HAP-1 (cell line): ENCODE results near the gene PIGP.

ENCODE experiments used
- DNase-seq, 2 experiments: peaks; one replicate each; pipeline ENCODE4 v3.0.0-alpha.2; 2016 to 2020; ENCODE audit warnings: low spot score in 2 of 2
- H3K27me3 ChIP-seq: fragments of 250-450 bp; sonication (Bioruptor Pico); 2 replicates; pipeline ENCODE4 v1.5.1; 2020; ENCODE audit warnings: low read depth, mild to moderate bottlenecking, moderate library complexity
- H3K36me3 ChIP-seq: fragments of 250-450 bp; sonication (Bioruptor Pico); replicated peaks from 2 replicates; pipeline ENCODE4 v1.5.1; 2020; ENCODE audit warnings: mild to moderate bottlenecking
- H3K4me1 ChIP-seq: fragments of 250-450 bp; sonication (Bioruptor Pico); 2 replicates; pipeline ENCODE4 v1.5.1; 2020; ENCODE audit warnings: mild to moderate bottlenecking
- H3K4me3 ChIP-seq: fragments of 250-450 bp; sonication (Bioruptor Pico); 2 replicates; pipeline ENCODE4 v1.5.1; 2020; ENCODE audit warnings: mild to moderate bottlenecking, moderate library complexity
- H3K9me3 ChIP-seq: fragments of 250-450 bp; sonication (Bioruptor Pico); 2 replicates; pipeline ENCODE4 v1.5.1; 2020; ENCODE audit warnings: mild to moderate bottlenecking, moderate library complexity
- in situ Hi-C: fragments of 300-500 bp; cut with MboI; formaldehyde crosslinking; loops from 3 replicates; pipeline ENCODE4 v1.14.3; 2020; ENCODE audit warnings: low sequenced_read_pairs, inconsistent platforms, mixed read lengths

Gene PIGP

DNA sequence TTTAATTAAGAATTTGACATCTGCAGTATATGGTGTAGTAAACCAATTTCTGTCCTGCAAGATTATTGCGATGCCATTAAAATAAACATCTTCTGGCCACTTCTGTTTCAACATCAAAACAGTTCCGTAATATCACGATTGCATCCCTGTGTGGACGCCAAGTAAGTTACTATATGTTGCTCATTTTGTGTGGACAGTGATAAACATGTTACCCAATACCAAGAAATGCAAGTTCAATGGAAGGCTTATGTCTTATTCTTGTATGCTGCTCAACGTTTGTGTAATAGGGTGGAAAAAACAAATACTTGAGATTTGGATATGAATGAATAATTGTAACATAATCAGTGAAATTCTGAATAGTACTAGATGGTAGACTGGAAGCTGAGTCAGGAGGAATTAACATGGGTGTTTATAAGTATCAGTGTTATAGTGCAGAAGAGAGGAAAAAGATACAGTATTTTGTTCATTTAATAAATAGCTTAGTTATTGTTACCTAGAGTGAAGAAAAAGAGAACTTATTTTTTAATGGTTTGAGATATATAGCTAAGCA is 15.4 kb upstream of the PIGP start:
- in situ Hi-C loops = no loop called here
- Histone ChIP-seq H3K9me3 (no peaks in the 10 kb centered on the region), H3K27me3 (no peaks in the 10 kb centered on the region), H3K4me1 (no peaks in the 10 kb centered on the region; the same call in 1 of the 2 replicates), H3K36me3 (peaks cover 7% of the 10 kb centered on the region), H3K4me3 (no peak overlapping the region)
- no peak for DNase-seq

DNA sequence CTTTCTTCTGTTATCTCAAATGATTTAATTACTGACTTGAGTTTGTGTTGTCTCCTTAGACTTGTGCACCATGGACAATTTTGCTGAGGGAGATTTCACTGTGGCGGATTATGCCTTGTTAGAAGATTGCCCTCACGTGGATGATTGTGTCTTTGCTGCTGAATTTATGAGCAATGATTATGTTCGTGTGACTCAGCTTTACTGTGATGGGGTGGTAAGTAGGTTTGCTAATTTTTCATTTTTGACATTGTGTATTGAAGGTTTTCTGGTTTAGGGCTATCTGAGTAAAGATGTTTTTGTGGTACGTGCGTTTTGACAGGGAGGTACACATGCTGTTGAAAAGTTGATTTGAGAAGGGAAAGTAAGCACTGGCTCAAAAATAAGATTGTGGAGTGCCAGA is 14.3 kb upstream of the PIGP start:
- no peak overlapping the region for H3K4me3 ChIP-seq
- peak; percentile 31 to 46 for DNase-seq
- in situ Hi-C loops = no loop called here

DNA sequence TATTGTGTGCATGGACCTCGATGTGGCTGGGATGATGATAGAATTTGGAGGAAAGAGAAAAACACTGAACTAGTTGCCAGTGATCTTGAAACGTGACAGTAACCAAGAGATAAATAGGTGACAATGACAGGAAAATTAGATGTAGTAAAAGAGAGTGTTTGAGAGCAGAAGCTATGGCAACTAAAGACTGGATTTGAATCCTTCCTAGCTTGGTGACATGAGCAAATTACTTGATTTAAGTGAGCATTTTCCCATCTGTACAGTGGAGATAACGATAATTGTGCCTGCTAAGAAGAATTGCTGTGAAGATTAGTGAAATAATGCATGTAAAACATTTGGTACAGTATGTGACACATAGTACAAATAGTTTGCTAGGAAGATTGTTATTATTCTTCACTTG is 12.9 kb upstream of the PIGP start:
- peaks cover 4% of the 10 kb centered on the region for H3K36me3 ChIP-seq

More for the DNA sequence above, 14.3 kb upstream of the PIGP start:
- Histone ChIP-seq H3K9me3 (no peaks in the 10 kb centered on the region), H3K4me1 (no peaks in the 10 kb centered on the region; the same call in 1 of the 2 replicates), H3K27me3 (no peaks in the 10 kb centered on the region), H3K36me3 (peaks cover 7% of the 10 kb centered on the region)

DNA sequence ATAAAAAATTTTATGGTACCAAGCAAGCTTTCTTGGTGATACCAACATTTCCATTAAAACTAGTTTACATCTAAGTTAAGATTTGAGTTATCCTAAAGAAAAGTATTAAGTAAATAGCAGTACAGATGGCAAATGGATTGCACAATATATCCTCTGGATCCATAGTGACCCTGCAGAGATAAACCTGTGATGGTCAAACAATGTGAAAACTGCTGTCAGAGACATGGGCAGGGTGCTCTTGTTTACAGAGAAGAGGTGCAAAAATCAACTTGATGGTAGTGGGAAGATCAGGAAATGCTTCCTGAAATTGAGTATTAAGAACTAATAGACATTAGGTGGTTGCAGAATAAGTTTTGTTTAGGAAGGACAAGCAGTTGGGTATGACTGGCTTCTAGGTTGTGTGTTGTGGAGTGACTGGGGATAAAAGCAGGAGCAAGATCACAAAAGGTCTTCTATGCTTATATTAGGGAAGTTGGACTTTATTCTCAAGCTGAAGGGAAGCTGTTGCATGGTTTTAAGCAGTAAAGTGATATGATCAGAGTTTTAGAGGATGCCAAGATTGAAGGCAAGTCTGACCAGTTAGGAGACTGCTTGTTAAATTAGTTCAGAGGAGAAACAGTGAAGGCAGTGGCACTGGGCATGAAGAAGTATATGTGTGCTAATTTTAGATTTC is 10.1 kb upstream of the PIGP start:
- Histone ChIP-seq H3K9me3 (no peaks in the 10 kb centered on the region), H3K4me3 (no peak overlapping the region), H3K27me3 (no peaks in the 10 kb centered on the region), H3K4me1 (no peaks in the 10 kb centered on the region), H3K36me3 (no peaks in the 10 kb centered on the region; the same call in 1 of the 2 replicates)
- in situ Hi-C loops = no loop called here
- no peak for DNase-seq

More for the DNA sequence above, 12.9 kb upstream of the PIGP start:
- no peak for DNase-seq
- H3K27me3 ChIP-seq = no peaks in the 10 kb centered on the region
- no peaks in the 10 kb centered on the region for H3K9me3 ChIP-seq
- no peaks in the 10 kb centered on the region; the same call in 1 of the 2 replicates for H3K4me1 ChIP-seq
- H3K4me3 ChIP-seq = no peak overlapping the region
- in situ Hi-C loops = no loop called here

DNA sequence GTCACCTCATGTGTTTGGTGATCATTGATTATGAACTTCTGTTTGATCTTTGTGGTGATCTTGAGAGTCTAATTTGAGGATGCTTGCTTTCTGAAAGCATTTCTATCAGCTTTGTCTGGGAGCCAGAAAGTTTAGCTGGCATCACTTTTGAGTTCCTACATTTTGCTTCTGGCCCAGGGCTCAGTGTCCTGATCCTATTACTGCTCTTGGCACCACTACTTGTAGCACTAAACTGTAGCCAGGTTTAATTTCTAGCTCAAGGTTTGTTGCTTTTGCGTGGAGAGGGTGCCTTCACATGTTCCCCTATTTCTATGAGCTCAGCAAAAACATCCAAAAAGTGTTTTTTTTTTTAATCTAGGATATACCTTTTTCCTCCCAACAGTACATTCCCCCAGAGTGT is 9.5 kb upstream of the PIGP start:
- Histone ChIP-seq H3K4me3 (no peak overlapping the region), H3K4me1 (no peaks in the 10 kb centered on the region), H3K9me3 (no peaks in the 10 kb centered on the region), H3K27me3 (no peaks in the 10 kb centered on the region), H3K36me3 (no peaks in the 10 kb centered on the region)
- DNase-seq = no peak
- in situ Hi-C loops = no loop called here

DNA sequence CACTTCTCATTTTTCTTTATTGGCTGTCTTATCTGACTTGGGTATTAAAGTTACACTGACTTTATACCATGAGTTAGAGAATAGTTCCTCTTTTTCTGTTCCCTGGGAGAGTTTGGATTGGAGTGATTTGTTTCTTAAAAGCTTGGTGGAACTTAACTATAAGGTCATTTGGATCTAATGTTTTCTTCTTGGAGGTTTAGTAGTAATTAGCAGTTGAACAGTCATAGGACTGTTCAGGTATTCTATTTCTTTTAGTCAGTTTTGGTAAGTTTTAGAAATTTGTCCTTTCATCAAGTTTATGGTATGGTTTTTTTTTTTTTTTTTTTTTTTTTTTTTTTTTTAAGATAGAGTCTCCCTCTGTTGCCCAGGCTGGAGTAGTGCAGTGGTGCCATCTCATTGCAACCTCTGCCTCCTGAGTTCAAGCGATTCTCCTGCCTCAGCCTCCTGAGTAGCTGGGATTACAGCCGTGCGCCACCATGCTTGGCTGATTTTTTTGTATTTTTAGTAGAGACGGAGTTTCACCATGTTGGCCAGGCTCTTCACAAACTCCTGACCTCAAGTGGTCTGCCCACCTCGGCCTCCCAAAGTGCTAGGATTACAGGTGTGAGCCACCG is 6.4 kb upstream of the PIGP start:
- no peak for DNase-seq
- H3K36me3 ChIP-seq = no peaks in the 10 kb centered on the region
- no peaks in the 10 kb centered on the region for H3K9me3 ChIP-seq
- in situ Hi-C loops = no loop called here
- H3K27me3 ChIP-seq = no peaks in the 10 kb centered on the region
- no peak overlapping the region for H3K4me3 ChIP-seq
- no peaks in the 10 kb centered on the region for H3K4me1 ChIP-seq

DNA sequence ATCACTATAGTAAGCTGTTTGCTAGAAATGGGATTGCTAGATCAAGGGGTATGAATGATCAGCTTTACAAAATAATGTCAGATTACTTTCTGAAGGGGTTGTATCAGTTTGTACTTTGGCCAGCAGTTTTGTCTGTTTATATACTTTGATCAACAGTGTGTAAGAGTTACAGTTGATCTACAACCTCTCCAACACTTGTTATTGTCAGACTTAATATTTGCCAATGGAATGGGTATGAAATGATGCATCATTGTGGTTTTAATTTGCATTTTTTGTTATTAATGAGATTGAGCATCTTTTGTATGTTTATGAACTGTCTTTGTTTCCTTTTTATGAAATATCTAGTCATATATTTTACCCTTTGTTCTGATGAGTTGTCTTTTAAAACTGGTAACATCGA is 4.5 kb upstream of the PIGP start:
- Histone ChIP-seq H3K9me3 (no peaks in the 10 kb centered on the region), H3K4me1 (no peaks in the 10 kb centered on the region; the same call in 1 of the 2 replicates), H3K36me3 (no peaks in the 10 kb centered on the region), H3K27me3 (no peaks in the 10 kb centered on the region), H3K4me3 (no peak overlapping the region)
- no peak for DNase-seq
- in situ Hi-C loops = no loop called here

DNA sequence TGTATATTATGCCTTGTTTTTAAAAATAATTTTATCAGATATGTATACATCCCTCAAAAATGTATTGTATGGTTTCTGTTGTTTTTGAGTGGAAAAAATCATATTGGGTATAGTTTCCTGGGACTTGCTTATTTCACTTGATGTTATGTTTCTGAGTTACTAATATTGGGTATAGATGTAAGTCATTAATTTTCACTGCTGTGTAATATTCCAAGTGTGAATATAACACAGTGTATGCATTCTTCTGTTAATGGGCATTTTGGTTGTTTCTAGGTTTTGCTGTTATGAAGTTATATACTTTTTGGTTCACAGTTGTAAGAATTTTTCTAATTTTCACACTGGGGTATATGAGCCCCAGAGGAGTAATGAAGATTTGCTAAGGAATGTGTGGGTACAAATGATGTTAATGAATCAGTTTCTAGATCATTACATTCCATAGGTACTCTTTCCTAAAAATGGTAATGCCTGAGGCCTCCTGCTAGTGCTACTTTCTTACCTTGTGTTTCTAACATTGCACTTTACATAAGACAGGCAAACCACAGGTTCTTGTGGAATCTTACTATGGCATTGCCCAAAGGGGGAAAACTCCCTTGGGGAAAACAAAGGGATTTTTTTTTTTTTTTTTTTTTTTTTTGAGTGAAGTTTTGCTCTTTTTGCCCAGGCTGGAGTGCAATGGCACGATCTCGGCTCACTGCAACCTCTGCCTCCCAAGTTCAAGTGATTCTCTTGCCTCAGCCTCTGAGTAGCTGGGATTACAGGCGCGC is 3.4 kb upstream of the PIGP start:
- in situ Hi-C loops = no loop called here
- H3K4me1 ChIP-seq = peaks cover 10% of the 10 kb centered on the region
- H3K4me3 ChIP-seq = no peak overlapping the region
- DNase-seq = no peak
- no peaks in the 10 kb centered on the region for H3K9me3 ChIP-seq
- H3K36me3 ChIP-seq = no peaks in the 10 kb centered on the region
- H3K27me3 ChIP-seq = no peaks in the 10 kb centered on the region

DNA sequence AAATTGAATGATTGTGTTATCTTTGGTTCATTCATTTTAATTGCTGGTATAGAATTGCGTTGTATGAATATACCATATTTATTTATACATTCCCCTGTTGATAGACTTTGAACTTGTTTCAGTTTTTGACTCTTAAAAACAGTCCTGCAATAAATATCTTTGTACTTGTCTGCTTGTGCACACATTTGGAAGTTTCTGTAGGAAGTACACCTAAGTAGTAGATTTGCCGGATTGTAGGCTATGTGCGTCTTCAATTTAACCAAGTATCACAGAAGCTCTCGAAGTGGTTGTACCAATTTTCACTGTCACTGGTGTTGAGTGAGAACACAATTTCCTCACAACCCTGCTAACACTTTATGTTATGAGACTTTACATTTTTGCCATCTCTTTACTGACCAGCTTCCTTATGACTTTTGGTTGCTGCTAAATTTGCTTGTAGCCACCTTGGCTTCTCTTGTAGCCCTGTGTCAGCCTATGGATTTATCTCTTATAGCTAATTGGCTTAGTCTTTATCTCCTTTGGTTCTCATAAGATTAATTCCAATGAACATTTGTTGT is 2.4 kb upstream of the PIGP start:
- Histone ChIP-seq H3K27me3 (no peaks in the 10 kb centered on the region), H3K4me1 (peaks cover 18% of the 10 kb centered on the region), H3K4me3 (no peak overlapping the region), H3K9me3 (no peaks in the 10 kb centered on the region), H3K36me3 (no peaks in the 10 kb centered on the region)
- in situ Hi-C loops = no loop called here
- no peak for DNase-seq

DNA sequence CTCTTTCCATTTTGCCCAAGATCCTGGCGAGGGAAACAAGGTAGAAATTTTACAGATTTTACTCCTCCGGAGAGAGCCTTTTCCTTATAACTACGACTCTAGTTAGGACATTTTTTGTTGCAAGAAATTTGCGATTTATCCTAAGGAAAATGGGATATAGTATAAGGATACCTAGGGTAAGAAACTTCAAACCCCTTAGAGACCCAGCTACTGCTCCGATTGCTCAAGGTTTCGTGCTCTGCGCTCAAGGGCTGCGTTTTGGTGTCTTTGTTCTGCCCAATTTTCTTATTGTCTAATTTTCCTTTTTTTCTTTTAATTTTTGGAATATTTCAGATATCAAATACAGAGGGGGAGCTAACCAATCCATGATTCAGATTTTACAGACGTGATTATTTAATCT is 1.7 kb upstream of the PIGP start:
- Histone ChIP-seq H3K4me1 (peaks cover 19% of the 10 kb centered on the region), H3K36me3 (no peaks in the 10 kb centered on the region), H3K9me3 (no peaks in the 10 kb centered on the region), H3K27me3 (no peaks in the 10 kb centered on the region), H3K4me3 (peak overlapping the region; percentile 75)
- in situ Hi-C loops = no loop called here
- DNase-seq = no peak

DNA sequence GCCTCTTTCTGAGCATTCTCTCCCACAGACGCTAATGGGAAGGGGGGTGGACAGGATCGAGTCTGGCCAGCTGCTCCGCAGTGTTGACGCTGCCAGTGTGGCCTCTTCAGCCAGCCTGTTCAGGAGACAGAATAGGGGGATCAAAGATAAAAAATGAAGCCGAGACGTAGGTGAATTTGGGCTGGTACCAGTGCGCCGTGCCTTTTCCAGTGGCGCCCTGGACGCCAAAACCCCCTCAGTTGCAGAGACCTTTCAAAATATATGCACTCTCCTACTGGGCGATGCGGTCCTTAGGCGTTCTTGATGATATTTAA is 1.3 kb upstream of the PIGP start:
- peak in 1 of 2 experiments; percentile 26 for DNase-seq
- in situ Hi-C loops = no loop called here
- peak overlapping the region; percentile 75 for H3K4me3 ChIP-seq
- no peaks in the 10 kb centered on the region for H3K27me3 ChIP-seq
- no peaks in the 10 kb centered on the region for H3K9me3 ChIP-seq
- peaks cover 19% of the 10 kb centered on the region for H3K4me1 ChIP-seq
- H3K36me3 ChIP-seq = no peaks in the 10 kb centered on the region

DNA sequence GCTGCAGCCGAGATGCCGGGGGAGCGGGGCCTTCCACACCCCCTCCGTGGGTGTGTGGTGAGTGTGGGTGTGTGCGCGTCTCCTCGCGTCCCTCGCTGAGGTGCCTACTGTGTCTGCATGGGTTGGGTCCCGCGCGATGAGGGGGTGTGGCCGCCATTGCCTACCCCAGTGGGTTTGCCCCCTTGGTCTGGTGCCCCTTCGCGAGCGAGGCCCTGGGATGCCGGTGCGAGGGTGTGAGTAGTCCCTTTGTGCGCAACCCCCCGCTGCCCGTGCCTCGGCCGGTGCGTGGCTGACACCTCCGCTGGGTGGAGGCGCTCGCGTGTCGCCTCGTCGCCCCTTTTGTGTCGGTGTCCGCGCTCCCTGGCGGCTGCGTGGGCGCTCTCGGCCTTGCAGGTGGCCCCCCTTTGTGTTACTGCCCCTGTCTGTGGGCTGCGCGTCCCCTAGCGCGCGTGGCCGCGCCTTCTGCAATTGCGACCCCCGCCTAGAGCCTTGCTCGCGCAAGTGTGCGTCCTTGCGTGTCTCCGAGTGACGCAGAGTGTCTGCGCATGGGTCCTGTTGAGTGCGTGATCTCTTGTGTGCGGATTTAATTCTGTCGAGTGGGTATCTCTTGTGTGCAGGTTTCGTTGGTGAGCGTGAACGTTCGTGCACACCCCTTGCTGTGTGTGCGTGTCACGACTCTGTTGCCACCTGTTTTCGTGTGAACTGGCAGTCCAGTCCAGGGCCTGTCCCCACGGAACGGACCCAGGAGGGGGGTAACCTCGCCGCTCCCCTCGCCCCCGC is 736 bp upstream of the PIGP start:
- Histone ChIP-seq H3K4me3 (peak overlapping the region; percentile 75), H3K9me3 (no peaks in the 10 kb centered on the region), H3K27me3 (no peaks in the 10 kb centered on the region), H3K36me3 (no peaks in the 10 kb centered on the region), H3K4me1 (peaks cover 19% of the 10 kb centered on the region)
- peak in 1 of 2 experiments; percentile 51 for DNase-seq
- in situ Hi-C loops = no loop called here

DNA sequence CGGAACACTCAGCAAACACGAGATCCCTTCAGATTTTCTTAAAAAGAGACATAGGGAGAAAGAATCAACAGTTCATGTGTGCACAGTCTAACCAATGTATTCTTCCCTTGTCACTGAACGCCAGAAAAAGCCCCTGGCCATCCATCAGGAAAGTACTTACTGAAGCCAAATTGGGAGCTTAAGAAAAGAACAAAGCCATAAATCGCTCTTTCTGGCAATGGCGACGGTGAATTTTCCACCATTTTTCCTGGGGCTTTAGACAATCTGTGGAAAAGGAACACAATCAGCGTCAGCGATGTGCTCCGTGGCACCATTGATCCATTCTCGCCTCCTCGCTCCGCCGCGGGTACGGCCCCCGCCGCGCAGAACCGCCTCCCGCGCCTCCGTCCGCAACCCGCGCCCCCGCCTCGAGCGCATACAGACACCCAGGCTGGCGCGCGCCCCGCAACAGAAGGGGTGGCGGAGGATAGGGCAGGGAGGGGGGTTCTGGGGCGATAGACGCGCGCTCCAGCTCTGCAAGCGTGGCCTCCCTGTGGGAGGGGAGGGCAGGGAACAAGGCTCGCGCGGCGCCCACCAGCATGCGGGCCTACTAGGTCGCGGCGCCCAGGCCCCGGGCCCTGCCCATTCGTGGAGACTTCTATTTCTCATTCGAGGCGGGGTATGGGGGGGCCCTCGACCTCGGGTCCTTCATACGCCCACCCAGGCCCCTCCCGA is 440 bp downstream of the PIGP start:
- H3K9me3 ChIP-seq = no peaks in the 10 kb centered on the region
- peak overlapping the region; percentile 75 for H3K4me3 ChIP-seq
- no peaks in the 10 kb centered on the region for H3K27me3 ChIP-seq
- in situ Hi-C loops = no loop called here
- H3K4me1 ChIP-seq = peaks cover 19% of the 10 kb centered on the region
- no peaks in the 10 kb centered on the region for H3K36me3 ChIP-seq
- DNase-seq = peak; percentile 41 to 75
